IMR-90 (cell line): ENCODE measurements around the gene AUTS2. TPM values are rescaled to one million over a fixed set of nuclear protein-coding genes. Genes with fewer than 3 reads are reported as not detected.

ENCODE experiments used
- ATAC-seq: fragments of 200-7000 bp; cut with Tn5 transposase; 2 replicates; pipeline ENCODE4 v1.9.1; 2020; ENCODE audit warnings: low read depth, mild to moderate bottlenecking, moderate library complexity
- BruUV-seq: library from RNA; stranded (reverse); fragments of 400-500 nt; replicated peaks from 2 replicates; lab custom pipeline; 2021; lab: Mats Ljungman, UMichigan
- CTCF ChIA-PET: fragments of 300-600 bp; formaldehyde crosslinking; extraction: SDS; loops from one replicate; lab custom pipeline; 2021; ENCODE audit warnings: antibody characterized with exemption; lab: Yijun Ruan, JAX
- POLR2A ChIA-PET: fragments of 300-600 bp; sonication (Branson Sonifier 250); formaldehyde crosslinking; loops from one replicate; lab custom pipeline; 2022; ENCODE audit warnings: antibody characterized with exemption; ENCODE audit not compliant: unreplicated experiment; lab: Charles Lee
- DNase-seq: peaks from one replicate; pipeline ENCODE4 v3.0.0; 2013
- H2AFZ ChIP-seq: replicated peaks from 2 replicates; pipeline ENCODE3; 2013; ENCODE audit warnings: low read length, mild to moderate bottlenecking; ENCODE audit not compliant: poor library complexity
- H2AK5ac ChIP-seq: 2 replicates; pipeline ENCODE4 v1.6.1; 2013; ENCODE audit warnings: low read depth, low read length, inconsistent platforms
- H2AK9ac ChIP-seq: replicated peaks from 2 replicates; pipeline ENCODE3; 2013; ENCODE audit warnings: mild to moderate bottlenecking, low read depth, low read length, moderate library complexity; ENCODE audit not compliant: poor library complexity
- H2BK120ac ChIP-seq: 2 replicates; pipeline ENCODE4 v1.6.1; 2013; ENCODE audit warnings: low read depth, low read length, inconsistent platforms
- H2BK15ac ChIP-seq: 3 replicates; pipeline ENCODE4 v1.6.1; 2013; ENCODE audit warnings: low read depth, low read length, inconsistent platforms
- H2BK20ac ChIP-seq: 2 replicates; pipeline ENCODE4 v1.6.1; 2013; ENCODE audit warnings: low read depth, mild to moderate bottlenecking, inconsistent platforms, low read length, moderate library complexity
- H2BK5ac ChIP-seq: 2 replicates; pipeline ENCODE4 v1.6.1; 2013; ENCODE audit warnings: mild to moderate bottlenecking, low read depth, low read length, inconsistent platforms; ENCODE audit not compliant: poor library complexity, severe bottlenecking
- H3K14ac ChIP-seq: replicated peaks from 2 replicates; pipeline ENCODE4 v1.6.1; 2013; ENCODE audit warnings: low read depth, low read length, inconsistent platforms
- H3K18ac ChIP-seq: 2 replicates; pipeline ENCODE4 v1.6.1; 2013; ENCODE audit warnings: low read depth, low read length, control low read depth
- H3K23ac ChIP-seq: 2 replicates; pipeline ENCODE4 v1.6.1; 2013; ENCODE audit warnings: low read depth, low read length, inconsistent platforms
- H3K27ac ChIP-seq: 2 replicates; pipeline ENCODE4 v1.5.1; 2013; ENCODE audit warnings: mild to moderate bottlenecking, control low read depth, low read length; ENCODE audit not compliant: insufficient read depth
- H3K27me3 ChIP-seq: 2 replicates; pipeline ENCODE4 v1.6.1; 2013; ENCODE audit warnings: low read length; ENCODE audit not compliant: control insufficient read depth, insufficient read depth
- H3K36me3 ChIP-seq: 2 replicates; pipeline ENCODE4 v1.6.1; 2013; ENCODE audit warnings: low read length, mixed read lengths; ENCODE audit not compliant: control insufficient read depth, insufficient read depth
- H3K4ac ChIP-seq: 2 replicates; pipeline ENCODE4 v1.6.1; 2013; ENCODE audit warnings: low read depth, low read length, inconsistent platforms
- H3K4me1 ChIP-seq: 2 replicates; pipeline ENCODE4 v1.6.1; 2013; ENCODE audit warnings: low read length, mixed read lengths; ENCODE audit not compliant: control insufficient read depth, insufficient read depth
- H3K4me2 ChIP-seq: 2 replicates; pipeline ENCODE4 v1.6.1; 2013; ENCODE audit warnings: low read depth, mild to moderate bottlenecking, control low read depth, low read length, moderate library complexity
- H3K4me3 ChIP-seq: 2 replicates; pipeline ENCODE4 v1.5.1; 2013; ENCODE audit warnings: low read depth, mild to moderate bottlenecking, control low read depth, low read length, moderate library complexity; ENCODE audit not compliant: insufficient read depth
- H3K56ac ChIP-seq: 2 replicates; pipeline ENCODE4 v1.6.1; 2013; ENCODE audit warnings: low read length, inconsistent platforms; ENCODE audit not compliant: insufficient read depth; ENCODE audit errors: extremely low read depth
- H3K79me1 ChIP-seq, 2 experiments: 2 replicates each; pipeline ENCODE4 v1.6.1; 2013; ENCODE audit warnings: low read length in 2 of 2, inconsistent platforms in 1 of 2, low read depth in 1 of 2
- H3K9ac ChIP-seq: 2 replicates; pipeline ENCODE4 v1.6.1; 2013; ENCODE audit warnings: low read depth, low read length, control low read depth
- H3K9me1 ChIP-seq: 2 replicates; pipeline ENCODE4 v1.6.1; 2013; ENCODE audit warnings: low read length, inconsistent platforms; ENCODE audit not compliant: insufficient read depth
- H3K9me3 ChIP-seq: 2 replicates; pipeline ENCODE4 v1.6.1; 2013; ENCODE audit warnings: low read length; ENCODE audit not compliant: control insufficient read depth, insufficient read depth
- H4K20me1 ChIP-seq: 2 replicates; pipeline ENCODE4 v1.6.1; 2013; ENCODE audit warnings: low read length, inconsistent platforms; ENCODE audit not compliant: insufficient read depth
- H4K5ac ChIP-seq: 2 replicates; pipeline ENCODE4 v1.6.1; 2013; ENCODE audit warnings: mild to moderate bottlenecking, low read depth, low read length, control low read depth
- H4K8ac ChIP-seq, 2 experiments: 2 replicates each; pipeline ENCODE4 v1.6.1; 2013; ENCODE audit warnings: low read depth in 2 of 2, low read length in 2 of 2, control low read depth in 1 of 2, inconsistent platforms in 1 of 2
- H4K91ac ChIP-seq: 2 replicates; pipeline ENCODE4 v1.6.1; 2013; ENCODE audit warnings: low read depth, low read length, inconsistent platforms; ENCODE audit not compliant: insufficient read depth
- BHLHE40 ChIP-seq: fragments of 150-350 bp; IDR thresholded peaks from 2 replicates; pipeline ENCODE4 v1.6.1; 2016; ENCODE audit warnings: mild to moderate bottlenecking, low read depth, low read length
- CHD1 ChIP-seq: IDR thresholded peaks from 2 replicates; pipeline ENCODE4 v1.6.1; 2012; ENCODE audit warnings: low read depth, low read length, improper control_type of control experiment
- POLR2A ChIP-seq: IDR thresholded peaks from 2 replicates; pipeline ENCODE4 v1.6.1; 2012; ENCODE audit warnings: mild to moderate bottlenecking, low read depth, low read length
- RCOR1 ChIP-seq: IDR thresholded peaks from 2 replicates; pipeline ENCODE4 v1.6.1; 2012; ENCODE audit warnings: mild to moderate bottlenecking, low read length, improper control_type of control experiment; ENCODE audit not compliant: insufficient replicate concordance
- RFX5 ChIP-seq: IDR thresholded peaks from 2 replicates; pipeline ENCODE4 v1.8.0; 2012; ENCODE audit warnings: low read depth, mild to moderate bottlenecking, low read length, moderate library complexity
- WGBS, 2 experiments: methylation state at CpG; one replicate each; pipeline versions ENCODE4 v1.1.5 to v1.1.7; 2013; ENCODE audit warnings: missing lambda C conversion rate in 2 of 2; ENCODE audit not compliant: insufficient read length in 1 of 2; ENCODE audit errors: extremely low coverage in 2 of 2; 5-methylcytosine and 5-hydroxymethylcytosine counted together
- dilution Hi-C: fragments of 300-500 bp; cut with HindIII; formaldehyde crosslinking; loops from one replicate; pipeline ENCODE4 v1.14.3; 2018; ENCODE audit warnings: low sequenced_read_pairs; ENCODE audit not compliant: unreplicated experiment
- in situ Hi-C: fragments of 300-500 bp; cut with MboI; formaldehyde crosslinking; loops from 3 replicates; pipeline ENCODE4 v1.14.3; 2019; ENCODE audit warnings: low sequenced_read_pairs, inconsistent platforms, mixed read lengths
- intact Hi-C: fragments of 100-400 bp; cut with micrococcal nuclease; formaldehyde crosslinking; loops from 2 replicates; pipeline ENCODE4 v1.10.0; 2022
- polyA plus RNA-seq, 3 experiments: library from polyadenylated mRNA; depleted of rRNA; stranded (reverse); fragments of >200 nt; gene quantifications; 2 replicates each; pipeline ENCODE4 v1.2.3, GENCODE V29; 2012; ENCODE audit warnings: low replicate concordance in 1 of 3
- total RNA-seq: library from RNA; depleted of rRNA; stranded (reverse); fragments of >200 nt; gene quantifications from 2 replicates; pipeline ENCODE4 v1.2.3, GENCODE V29; 2012

The AUTS2 gene
- total and polyA plus RNA-seq, 2 of the 4 experiments (the other 2 are of a cell fraction): 0.90 to 3.0 TPM

GRCh38 chr7:70036695-70037094 is 438.4 kb downstream of the AUTS2 start:
- Histone ChIP-seq H3K9me1 (no peaks in the 10 kb centered on the region), H3K4me3 (no peak overlapping the region), H2BK20ac (no peak overlapping the region), H3K27me3 (no peaks in the 10 kb centered on the region), H2AFZ (no peak overlapping the region), H2BK5ac (no peak overlapping the region), H3K14ac (no peak overlapping the region), H4K91ac (no peak overlapping the region), H3K4me2 (no peak overlapping the region), H3K4ac (no peak overlapping the region), H4K8ac (no peak overlapping the region), H2AK9ac (no peak overlapping the region), H3K23ac (no peak overlapping the region), H3K36me3 (no peaks in the 10 kb centered on the region), H3K9me3 (peaks cover 2% of the 10 kb centered on the region; the same call in 1 of the 2 replicates), H3K56ac (no peak overlapping the region), H4K20me1 (no peaks in the 10 kb centered on the region), H3K18ac (no peak overlapping the region), H3K9ac (no peak overlapping the region), H2BK15ac (no peak overlapping the region), H4K5ac (no peak overlapping the region), H2AK5ac (no peak overlapping the region), H3K27ac (no peak overlapping the region), H2BK120ac (no peak overlapping the region), H3K4me1 (no peaks in the 10 kb centered on the region), H3K79me1 (no peaks in the 10 kb centered on the region)
- intact Hi-C loops: no loop called here
- ChIA-PET POLR2A (no interaction called here), CTCF (no interaction called here)
- no CpG with 5 or more reads among the region's 1 CpG for WGBS, 2 experiments
- ATAC-seq (no peak), DNase-seq (no peak)
- in situ Hi-C loops: no loop called here
- dilution Hi-C loops: no loop called here
- no TSS peak for BruUV-seq
- TF ChIP-seq CHD1 (no peak), POLR2A (no peak), RFX5 (no peak), RCOR1 (no peak), BHLHE40 (no peak)
